ENCODE measurements around the gene SIX5.

- TF ChIP-seq, protein P1, sequence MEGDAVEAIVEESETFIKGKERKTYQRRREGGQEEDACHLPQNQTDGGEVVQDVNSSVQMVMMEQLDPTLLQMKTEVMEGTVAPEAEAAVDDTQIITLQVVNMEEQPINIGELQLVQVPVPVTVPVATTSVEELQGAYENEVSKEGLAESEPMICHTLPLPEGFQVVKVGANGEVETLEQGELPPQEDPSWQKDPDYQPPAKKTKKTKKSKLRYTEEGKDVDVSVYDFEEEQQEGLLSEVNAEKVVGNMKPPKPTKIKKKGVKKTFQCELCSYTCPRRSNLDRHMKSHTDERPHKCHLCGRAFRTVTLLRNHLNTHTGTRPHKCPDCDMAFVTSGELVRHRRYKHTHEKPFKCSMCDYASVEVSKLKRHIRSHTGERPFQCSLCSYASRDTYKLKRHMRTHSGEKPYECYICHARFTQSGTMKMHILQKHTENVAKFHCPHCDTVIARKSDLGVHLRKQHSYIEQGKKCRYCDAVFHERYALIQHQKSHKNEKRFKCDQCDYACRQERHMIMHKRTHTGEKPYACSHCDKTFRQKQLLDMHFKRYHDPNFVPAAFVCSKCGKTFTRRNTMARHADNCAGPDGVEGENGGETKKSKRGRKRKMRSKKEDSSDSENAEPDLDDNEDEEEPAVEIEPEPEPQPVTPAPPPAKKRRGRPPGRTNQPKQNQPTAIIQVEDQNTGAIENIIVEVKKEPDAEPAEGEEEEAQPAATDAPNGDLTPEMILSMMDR (IDR thresholded peaks at IDR 0.05; ENCODE audit: low read depth, low read length): no peak
- no peak for TF ChIP-seq EZH2phosphoT487 (IDR thresholded peaks at IDR 0.05; ENCODE audit: low read depth)
These were observed 3.3 kb downstream of the SIX5 start for GRCh38 chr19:45765702-45766295.

Measured in OCI-LY3 (cell line).